ENCODE data around the gene DMWD. TPM values are rescaled to one million over a fixed set of nuclear protein-coding genes. Genes with fewer than 3 reads are reported as not detected.

The DMWD gene
- polyA plus RNA-seq, 2 of the 4 experiments (the other 2 are of a cell fraction) = 17.1 to 31.3 TPM

DNA sequence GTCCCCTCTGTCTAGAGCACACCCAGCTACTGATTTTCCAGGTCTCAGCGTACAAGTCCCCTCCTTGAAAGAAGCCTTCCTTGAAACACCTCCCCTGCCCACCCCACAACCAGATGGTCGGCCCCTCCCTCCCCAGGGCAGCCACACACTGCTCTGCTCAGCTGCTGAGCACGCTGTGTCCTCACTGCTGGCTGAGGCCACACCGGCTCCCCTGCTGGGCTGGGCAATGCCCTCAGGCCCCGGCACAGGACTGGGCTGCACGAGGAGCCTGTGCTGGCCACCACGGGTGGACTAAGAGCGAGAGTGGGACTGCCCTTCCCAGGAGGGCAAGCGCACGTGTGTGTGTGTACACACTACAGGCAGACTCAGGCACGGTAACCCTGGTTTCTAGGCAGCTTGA lies 34.3 kb upstream of the DMWD start:
- Histone ChIP-seq H3K4me3 (no peak overlapping the region), H3K4me1 (no peaks in the 10 kb centered on the region), H3K27ac (no peak overlapping the region), H3K9me3 (no peaks in the 10 kb centered on the region), H3K4me2 (no peak overlapping the region)
- POLR2A ChIA-PET = interaction anchor here (1.5 kb wide), 1 partner anchor 9 kb away, joined by 3 read pairs; no protein-coding TSS in a partner anchor
- WGBS (ENCODE audit: missing lambda C conversion rate) = 82% methylated on average over 8 of the region's 11 CpGs
- CTCF ChIA-PET = interaction anchor here (1.2 to 62.0 kb wide), 4 partner anchors 10 to 56 kb away, joined by 3 to 2204 read pairs (median 21); partner anchors contain the start of genes DMPK, DMWD, RSPH6A and SIX5
- ATAC-seq = peak in 1 of 2 experiments; percentile 17; a peak in 3 of 6 replicates
- no peak for FAIRE-seq
- TF ChIP-seq, protein P1, sequence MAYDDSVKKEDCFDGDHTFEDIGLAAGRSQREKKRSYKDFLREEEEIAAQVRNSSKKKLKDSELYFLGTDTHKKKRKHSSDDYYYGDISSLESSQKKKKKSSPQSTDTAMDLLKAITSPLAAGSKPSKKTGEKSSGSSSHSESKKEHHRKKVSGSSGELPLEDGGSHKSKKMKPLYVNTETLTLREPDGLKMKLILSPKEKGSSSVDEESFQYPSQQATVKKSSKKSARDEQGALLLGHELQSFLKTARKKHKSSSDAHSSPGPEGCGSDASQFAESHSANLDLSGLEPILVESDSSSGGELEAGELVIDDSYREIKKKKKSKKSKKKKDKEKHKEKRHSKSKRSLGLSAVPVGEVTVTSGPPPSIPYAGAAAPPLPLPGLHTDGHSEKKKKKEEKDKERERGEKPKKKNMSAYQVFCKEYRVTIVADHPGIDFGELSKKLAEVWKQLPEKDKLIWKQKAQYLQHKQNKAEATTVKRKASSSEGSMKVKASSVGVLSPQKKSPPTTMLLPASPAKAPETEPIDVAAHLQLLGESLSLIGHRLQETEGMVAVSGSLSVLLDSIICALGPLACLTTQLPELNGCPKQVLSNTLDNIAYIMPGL (CRISPR knock-in tag; IDR thresholded peaks at IDR 0.05; ENCODE audit: borderline replicate concordance) = no peak
- TF ChIP-seq RNF2 (IDR thresholded peaks at IDR 0.05; ENCODE audit: borderline replicate concordance, low read depth) = no peak
- TF ChIP-seq EHMT2 (IDR thresholded peaks at IDR 0.05; ENCODE audit: low read depth) = no peak
- no peak for TF ChIP-seq ATOH8 (CRISPR knock-in tag; IDR thresholded peaks at IDR 0.05; ENCODE audit: low read depth)
- TF ChIP-seq FOXS1 (CRISPR knock-in tag; IDR thresholded peaks at IDR 0.05) = no peak
- no peak for TF ChIP-seq ZFP36 (IDR thresholded peaks at IDR 0.05; ENCODE audit: borderline replicate concordance, partially characterized antibody)
- no peak for TF ChIP-seq MAX (IDR thresholded peaks at IDR 0.05)
- no peak for TF ChIP-seq PHF8 (IDR thresholded peaks at IDR 0.05; ENCODE audit: borderline replicate concordance, low read depth)
- DNase-seq (ENCODE audit: low read depth in 1 of 2, low spot score in 1 of 2) = no peak

GRCh38 chr19:45825917-45826893 lies 33.6 kb upstream of the DMWD start:
- Histone ChIP-seq H3K4me2 (no peak overlapping the region), H3K9me3 (no peaks in the 10 kb centered on the region), H3K27ac (no peak overlapping the region), H3K4me3 (no peak overlapping the region), H3K4me1 (no peaks in the 10 kb centered on the region)
- ATAC-seq (peak in 1 of 2 experiments; percentile 4; a peak in 1 of 6 replicates), DNase-seq (ENCODE audit: low read depth in 1 of 2, low spot score in 1 of 2) (no peak), FAIRE-seq (no peak)
- 83% methylated on average over 22 of the region's 22 CpGs for WGBS (ENCODE audit: missing lambda C conversion rate)
- CTCF ChIA-PET = interaction anchor here (0.6 to 62.0 kb wide), 6 partner anchors 10 to 170 kb away, joined by 3 to 2204 read pairs (median 4); partner anchors contain the start of genes DMPK, DMWD, FOXA3 and RSPH6A
- no peak for TF ChIP-seq JUNB (IDR thresholded peaks at IDR 0.05)
- no peak for TF ChIP-seq GATA3 (IDR thresholded peaks at IDR 0.05; ENCODE audit: borderline replicate concordance)
- no peak for TF ChIP-seq RFX5 (IDR thresholded peaks at IDR 0.05)
- TF ChIP-seq RARB (CRISPR knock-in tag; IDR thresholded peaks at IDR 0.05) = no peak
- TF ChIP-seq, protein P2, sequence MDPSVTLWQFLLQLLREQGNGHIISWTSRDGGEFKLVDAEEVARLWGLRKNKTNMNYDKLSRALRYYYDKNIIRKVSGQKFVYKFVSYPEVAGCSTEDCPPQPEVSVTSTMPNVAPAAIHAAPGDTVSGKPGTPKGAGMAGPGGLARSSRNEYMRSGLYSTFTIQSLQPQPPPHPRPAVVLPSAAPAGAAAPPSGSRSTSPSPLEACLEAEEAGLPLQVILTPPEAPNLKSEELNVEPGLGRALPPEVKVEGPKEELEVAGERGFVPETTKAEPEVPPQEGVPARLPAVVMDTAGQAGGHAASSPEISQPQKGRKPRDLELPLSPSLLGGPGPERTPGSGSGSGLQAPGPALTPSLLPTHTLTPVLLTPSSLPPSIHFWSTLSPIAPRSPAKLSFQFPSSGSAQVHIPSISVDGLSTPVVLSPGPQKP (IDR thresholded peaks at IDR 0.05; ENCODE audit: low read depth, low read length) = no peak
- TF ChIP-seq MAFK (IDR thresholded peaks at IDR 0.05; ENCODE audit: partially characterized antibody) = no peak
- no peak for TF ChIP-seq CHD4 (IDR thresholded peaks at IDR 0.05; ENCODE audit: borderline replicate concordance)
- TF ChIP-seq SREBF2 (IDR thresholded peaks at IDR 0.05) = no peak
- TF ChIP-seq RNF2 (IDR thresholded peaks at IDR 0.05; ENCODE audit: borderline replicate concordance, low read depth) = no peak
- no peak for TF ChIP-seq HOXA7 (CRISPR knock-in tag; IDR thresholded peaks at IDR 0.05)
- no peak for TF ChIP-seq HDAC2 (IDR thresholded peaks at IDR 0.05)
- TF ChIP-seq EP300 (IDR thresholded peaks at IDR 0.05) = no peak
- TF ChIP-seq CHD2 (IDR thresholded peaks at IDR 0.05; ENCODE audit: low read length, partially characterized antibody) = no peak
- POLR2A ChIA-PET = interaction anchor here (1.0 to 1.5 kb wide), 2 partner anchors 8 to 58 kb away, joined by 3 read pairs; partner anchors contain the start of gene SIX5

All from A549 (cell line).